Stimulated activated CD8-positive, alpha-beta memory T cell treated with anti-CD3 and anti-CD28 coated beads, Interleukin-15, amount 100 ng/mL, for 48 hours (primary cell): ENCODE measurements around the gene RBBP8NL.
"Not testable (repeated sequence)": the region's sequence is repeated elsewhere in the genome, so short reads cannot be mapped to it uniquely, and the experiment has no call there.

Experiments
- DNase-seq, 2 donors: peaks; one replicate each; pipeline ENCODE4 v3.0.0-alpha.2; 2020; ENCODE audit warnings: low read depth in 2 of 2

The RBBP8NL gene

GRCh38 chr20:62374331-62375152 lies 52.8 kb downstream of the RBBP8NL start:
- no peak for DNase-seq

GRCh38 chr20:62373631-62374179 lies 53.6 kb downstream of the RBBP8NL start:
- DNase-seq = not testable (repeated sequence)

DNA sequence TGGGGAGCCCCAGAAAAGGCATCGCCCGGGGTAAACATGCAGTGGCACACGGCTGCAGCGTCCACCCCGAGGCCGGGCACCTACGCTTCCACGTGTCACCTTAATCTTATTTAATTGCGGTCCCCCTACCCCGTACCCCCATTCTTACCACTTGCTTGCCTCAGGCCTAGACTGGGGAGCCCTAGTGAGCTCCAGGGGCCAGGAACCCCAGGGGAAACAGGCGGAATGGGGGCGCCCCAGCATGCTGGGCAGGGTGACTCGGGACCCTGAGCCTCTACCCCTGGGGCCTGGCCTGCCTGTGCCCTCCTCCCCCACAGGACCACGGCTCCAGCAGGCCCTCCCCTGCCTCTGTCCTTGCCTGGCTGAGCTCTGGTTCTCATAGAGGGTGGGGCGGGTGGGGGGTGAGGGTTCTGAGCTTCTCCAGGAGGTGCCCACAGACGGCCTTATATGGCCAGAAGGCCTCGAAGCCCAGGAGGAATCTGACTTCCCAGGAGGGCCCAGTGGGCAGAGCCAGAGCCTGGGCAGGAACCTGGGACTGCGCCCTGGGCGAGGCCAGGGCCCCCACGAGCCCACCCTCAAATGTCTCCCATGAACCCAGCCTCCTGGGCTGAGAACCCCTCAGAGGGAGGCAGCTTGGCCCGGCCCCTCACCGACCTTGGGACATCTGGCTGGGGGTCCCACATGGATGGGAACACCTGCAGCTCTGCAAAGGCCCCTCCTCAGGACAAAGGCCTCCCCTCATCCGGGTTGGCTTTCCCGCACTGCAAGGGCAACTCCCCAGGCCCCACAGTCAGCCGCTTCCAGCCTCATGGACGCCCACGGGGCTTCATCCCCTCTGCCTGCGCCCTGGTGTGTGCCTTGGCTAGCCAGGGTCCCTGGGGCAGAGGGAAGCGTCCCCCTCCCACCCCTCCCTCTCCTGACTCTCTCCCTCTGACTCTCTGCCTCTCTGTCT lies 55.0 kb downstream of the RBBP8NL start:
- no peak for DNase-seq

DNA sequence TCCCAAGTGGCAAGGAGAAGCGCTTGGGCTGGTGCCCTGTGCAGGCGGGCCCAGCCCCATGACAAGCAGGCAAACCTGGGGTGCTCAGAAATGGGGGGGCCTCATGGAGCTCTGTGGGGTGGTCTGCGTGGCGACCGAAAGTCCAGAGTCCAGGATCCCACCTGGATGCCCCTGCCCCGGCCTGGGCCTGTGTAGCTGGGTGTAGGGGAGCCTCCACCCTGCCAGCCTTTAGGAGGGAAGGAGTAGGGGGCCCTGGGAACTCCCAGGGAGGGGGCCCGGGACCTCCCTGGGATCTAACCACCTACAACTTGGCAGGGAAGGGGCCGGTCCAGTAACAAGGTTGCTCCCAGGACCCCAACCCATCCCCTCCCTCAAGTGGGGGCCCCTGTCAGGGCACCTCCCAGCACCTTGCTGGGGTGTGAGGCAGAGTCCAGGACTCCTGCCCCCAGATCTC lies 55.7 kb downstream of the RBBP8NL start:
- no peak for DNase-seq

DNA sequence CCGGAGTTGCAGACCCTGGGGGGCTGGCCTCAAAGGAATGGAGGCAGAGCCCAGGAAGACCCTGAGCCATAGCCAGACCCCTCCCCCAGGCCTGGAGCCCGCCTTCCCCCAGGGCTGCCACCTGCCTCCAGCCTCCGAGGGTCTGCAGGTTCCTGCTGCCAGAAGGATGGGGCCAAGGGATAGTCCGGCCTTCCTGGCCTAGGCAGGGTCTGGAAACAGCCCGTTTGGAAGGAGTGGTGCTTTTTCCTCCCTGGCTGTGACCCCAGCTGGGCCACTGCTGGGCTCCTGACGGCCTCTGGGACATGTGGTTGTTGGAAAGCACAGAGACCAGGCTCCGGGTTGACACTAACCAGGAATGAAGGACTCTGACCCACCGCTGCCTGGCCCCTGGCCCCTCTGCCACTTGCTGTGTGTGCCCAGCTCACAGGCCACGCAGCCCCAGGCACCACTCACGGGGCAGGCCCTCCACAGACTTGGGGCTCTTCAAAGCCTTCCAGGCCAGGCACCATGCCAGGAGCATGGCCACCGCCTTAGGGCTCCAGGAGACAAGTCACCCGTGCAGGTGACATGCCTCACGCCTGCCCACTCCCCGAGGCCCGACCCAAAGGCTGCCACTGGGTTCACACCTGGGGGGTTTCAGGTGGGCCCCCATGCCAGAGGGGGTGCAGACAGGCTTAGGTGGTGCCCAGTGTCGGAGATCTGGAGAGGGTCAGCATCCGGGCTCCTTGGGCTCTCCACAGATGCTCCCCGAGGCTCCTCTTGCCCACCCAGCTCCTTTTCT lies 56.3 kb downstream of the RBBP8NL start:
- DNase-seq = no peak

- peak; percentile 61 to 63 for DNase-seq
Measured at GRCh38 chr20:62370115-62370806, 57.1 kb downstream of the RBBP8NL start.

- no peak for DNase-seq
Measured at GRCh38 chr20:62369815-62370114, 57.6 kb downstream of the RBBP8NL start.

GRCh38 chr20:62368976-62369814 lies 58.1 kb downstream of the RBBP8NL start:
- DNase-seq = no peak

- no peak for DNase-seq
Measured at GRCh38 chr20:62368392-62368975, 58.9 kb downstream of the RBBP8NL start.

DNA sequence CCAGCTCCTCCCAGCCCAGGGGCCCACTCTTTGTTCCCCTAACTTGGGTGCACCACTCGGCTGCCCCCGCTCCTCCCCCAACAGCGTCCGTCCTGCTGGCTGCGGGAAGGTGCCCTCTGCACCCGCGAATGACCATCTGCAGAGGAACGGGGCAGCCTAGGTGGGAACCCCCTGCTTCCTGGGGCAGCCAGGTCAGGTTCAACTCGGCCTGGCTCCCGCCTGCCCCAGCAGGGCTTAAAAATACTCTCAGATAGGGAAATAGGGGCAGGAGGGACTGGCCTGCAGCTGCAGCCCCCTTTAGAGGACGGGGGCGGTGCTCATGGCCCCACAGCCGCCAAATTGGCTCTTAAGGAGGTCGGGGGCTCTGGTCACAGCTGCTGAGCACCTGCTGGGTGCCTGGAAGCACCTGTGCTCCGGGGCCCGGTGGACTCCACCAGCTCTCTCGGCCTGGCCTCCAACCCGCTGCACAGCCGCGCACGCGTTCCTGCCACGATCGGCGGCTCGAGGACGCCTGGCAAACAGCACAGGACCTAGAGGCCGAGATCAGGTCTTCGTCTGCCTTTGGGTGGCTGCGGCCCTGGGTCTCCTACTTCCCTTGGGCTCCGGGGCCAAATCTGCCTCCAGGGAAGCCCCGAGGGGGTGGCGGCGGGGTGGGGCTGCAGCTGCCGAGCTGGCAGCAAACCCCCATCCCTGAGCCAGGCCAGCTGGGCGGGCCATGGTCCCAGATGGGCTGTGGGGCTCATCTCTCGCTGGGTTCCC lies 59.5 kb downstream of the RBBP8NL start:
- DNase-seq = no peak

GRCh38 chr20:62367136-62367632 lies 60.2 kb downstream of the RBBP8NL start, which contains the start of gene LAMA5:
Gene LAMA5 (minus strand): TSS chr20:62367312. CDS start chr20:62367245, 67 bp downstream.
- no peak for DNase-seq

DNA sequence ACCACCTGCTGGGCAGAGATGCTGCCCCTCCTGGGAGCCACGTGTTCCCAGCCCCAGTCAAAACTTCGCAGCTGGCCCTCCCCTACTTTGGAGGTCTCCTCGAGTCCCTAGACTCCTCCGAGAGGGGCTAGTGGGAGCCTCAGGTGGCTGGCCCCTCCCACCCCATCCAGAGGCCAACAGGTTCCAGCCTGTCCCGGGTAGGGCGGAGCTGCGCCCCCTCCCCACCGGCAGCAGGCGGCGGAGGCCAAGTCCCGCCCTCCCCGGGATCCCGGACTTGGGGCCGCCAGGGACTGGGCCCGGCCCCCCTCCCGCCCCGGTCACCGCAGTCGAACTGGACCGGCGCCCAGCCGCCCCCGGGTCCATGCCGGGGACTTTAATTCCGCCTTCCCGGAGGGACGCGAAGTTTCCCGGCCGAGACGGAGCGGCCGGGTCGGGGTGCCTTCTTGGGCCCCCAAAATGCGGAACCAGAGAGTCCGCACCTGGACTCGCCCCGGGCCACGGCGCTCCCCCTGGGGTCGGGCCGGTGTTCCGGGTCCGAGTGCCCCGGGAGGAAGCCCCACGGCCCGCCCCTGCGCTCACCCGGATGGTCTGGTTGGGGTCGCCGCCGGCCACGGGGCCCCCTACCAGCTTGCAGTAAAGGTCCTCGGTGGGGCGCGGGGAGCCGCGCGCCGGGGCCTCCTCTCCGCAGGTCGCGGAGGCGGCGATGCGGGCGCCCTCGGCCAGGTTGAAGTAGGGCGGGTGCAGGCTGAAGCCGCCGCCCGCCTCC lies 60.8 kb downstream of the RBBP8NL start:
- DNase-seq = no peak

GRCh38 chr20:62365814-62366369 lies 61.4 kb downstream of the RBBP8NL start:
- DNase-seq = no peak

GRCh38 chr20:62364911-62365736 lies 62.2 kb downstream of the RBBP8NL start:
- no peak for DNase-seq

- no peak for DNase-seq
Measured at GRCh38 chr20:62363920-62364851, 63.2 kb downstream of the RBBP8NL start.
